Vagina (tissue), 2 donors: ENCODE measurements around the gene BCL7C. TPM values are rescaled to one million over a fixed set of nuclear protein-coding genes. Genes with fewer than 3 reads are reported as not detected.

Source experiments
- DNase-seq, 2 donors: peaks; one replicate each; pipeline ENCODE4 v3.0.0-alpha.2; 2017; ENCODE audit errors: extremely low spot score in 2 of 2
- H3K27ac ChIP-seq: fragments of 200-600 bp; sonication (generic); one replicate; pipeline ENCODE4 v1.5.1; 2019
- H3K27me3 ChIP-seq: fragments of 200-600 bp; sonication (generic); one replicate; pipeline ENCODE4 v1.5.1; 2019
- H3K36me3 ChIP-seq, 2 donors: fragments of 200-600 bp; sonication (generic); one replicate each; pipeline ENCODE4 v1.5.1; 2017 to 2019
- H3K4me1 ChIP-seq: fragments of 200-600 bp; sonication (generic); one replicate; pipeline ENCODE4 v1.5.1; 2019
- H3K4me3 ChIP-seq, 2 donors: fragments of 200-600 bp; sonication (generic); 1 replicate in 1 of 2; 2 replicates in 1 of 2; pipeline ENCODE4 v1.5.1; 2016 to 2019
- H3K9me3 ChIP-seq: fragments of 200-600 bp; sonication (generic); one replicate; pipeline ENCODE4 v1.5.1; 2019
- POLR2A ChIP-seq, 2 donors: fragments of 450-650 bp; IDR thresholded peaks; one replicate each; pipeline ENCODE4 v1.6.1; 2017; ENCODE audit warnings: antibody characterized with exemption in 2 of 2, mild to moderate bottlenecking in 2 of 2, moderate library complexity in 2 of 2
- POLR2AphosphoS5 ChIP-seq, 2 donors: sonication (generic); formaldehyde crosslinking; IDR thresholded peaks; one replicate each; pipeline ENCODE4 v1.9.0; 2017; ENCODE audit warnings: antibody characterized with exemption in 2 of 2, mild to moderate bottlenecking in 2 of 2, low read depth in 1 of 2; ENCODE audit not compliant: insufficient read depth in 1 of 2
- intact Hi-C: fragments of 100-400 bp; cut with DNase I; formaldehyde crosslinking; loops from one replicate; pipeline ENCODE4 v1.15.1; 2023
- total RNA-seq: library from RNA; depleted of rRNA; stranded (reverse); fragments of >200 nt; gene quantifications from one replicate; pipeline ENCODE4 v1.2.3, GENCODE V29; 2016
- TF ChIP-seq, protein P1 (sequence below), 3 experiments: fragments of 450-650 bp in 2 of 3; fragments of 200-600 bp in 1 of 3; sonication (generic) in 1 of 3; IDR thresholded peaks; one replicate each; pipeline ENCODE4 v1.5.1; 2017 to 2019; ENCODE audit warnings: antibody characterized with exemption in 3 of 3, mild to moderate bottlenecking in 2 of 3, moderate library complexity in 2 of 3

BCL7C gene
- total RNA-seq, 1 donor from 2014 or later, result 38.1 TPM

DNA sequence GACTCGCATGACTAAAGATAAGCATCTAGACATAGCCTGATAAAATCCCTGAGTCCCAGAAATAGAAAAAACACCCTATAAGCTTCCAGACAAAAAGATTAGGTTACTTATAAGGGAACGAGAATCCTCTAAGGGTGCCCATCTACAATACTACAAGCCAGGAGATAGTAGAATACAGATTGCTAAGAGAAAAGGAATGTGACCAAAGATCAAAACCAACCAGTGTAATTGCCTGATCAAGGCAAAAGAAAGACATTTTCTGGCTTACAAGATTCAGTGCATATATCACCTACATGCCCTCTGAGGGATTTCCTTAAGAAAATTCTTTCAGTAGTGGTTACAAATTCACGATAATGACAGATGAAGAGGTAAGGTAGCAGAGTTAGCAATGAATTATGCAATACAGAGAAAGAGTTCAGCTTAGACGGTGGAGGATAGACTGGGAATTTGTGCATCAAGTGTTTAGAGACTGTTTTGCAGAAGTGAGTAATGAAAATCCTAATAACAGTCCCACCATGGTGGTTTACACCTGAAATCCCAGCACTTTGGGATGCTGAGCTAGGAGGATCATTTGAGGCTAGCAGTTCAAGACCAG, 35.0 kb downstream of the BCL7C start:
- TF ChIP-seq POLR2A (IDR thresholded peaks at IDR 0.05) (no peak), POLR2AphosphoS5 (IDR thresholded peaks at IDR 0.05; ENCODE audit: insufficient read depth in 1 of 2, low read depth in 1 of 2) (no peak)
- TF ChIP-seq, protein P1, sequence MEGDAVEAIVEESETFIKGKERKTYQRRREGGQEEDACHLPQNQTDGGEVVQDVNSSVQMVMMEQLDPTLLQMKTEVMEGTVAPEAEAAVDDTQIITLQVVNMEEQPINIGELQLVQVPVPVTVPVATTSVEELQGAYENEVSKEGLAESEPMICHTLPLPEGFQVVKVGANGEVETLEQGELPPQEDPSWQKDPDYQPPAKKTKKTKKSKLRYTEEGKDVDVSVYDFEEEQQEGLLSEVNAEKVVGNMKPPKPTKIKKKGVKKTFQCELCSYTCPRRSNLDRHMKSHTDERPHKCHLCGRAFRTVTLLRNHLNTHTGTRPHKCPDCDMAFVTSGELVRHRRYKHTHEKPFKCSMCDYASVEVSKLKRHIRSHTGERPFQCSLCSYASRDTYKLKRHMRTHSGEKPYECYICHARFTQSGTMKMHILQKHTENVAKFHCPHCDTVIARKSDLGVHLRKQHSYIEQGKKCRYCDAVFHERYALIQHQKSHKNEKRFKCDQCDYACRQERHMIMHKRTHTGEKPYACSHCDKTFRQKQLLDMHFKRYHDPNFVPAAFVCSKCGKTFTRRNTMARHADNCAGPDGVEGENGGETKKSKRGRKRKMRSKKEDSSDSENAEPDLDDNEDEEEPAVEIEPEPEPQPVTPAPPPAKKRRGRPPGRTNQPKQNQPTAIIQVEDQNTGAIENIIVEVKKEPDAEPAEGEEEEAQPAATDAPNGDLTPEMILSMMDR (IDR thresholded peaks at IDR 0.05), result no peak

DNA sequence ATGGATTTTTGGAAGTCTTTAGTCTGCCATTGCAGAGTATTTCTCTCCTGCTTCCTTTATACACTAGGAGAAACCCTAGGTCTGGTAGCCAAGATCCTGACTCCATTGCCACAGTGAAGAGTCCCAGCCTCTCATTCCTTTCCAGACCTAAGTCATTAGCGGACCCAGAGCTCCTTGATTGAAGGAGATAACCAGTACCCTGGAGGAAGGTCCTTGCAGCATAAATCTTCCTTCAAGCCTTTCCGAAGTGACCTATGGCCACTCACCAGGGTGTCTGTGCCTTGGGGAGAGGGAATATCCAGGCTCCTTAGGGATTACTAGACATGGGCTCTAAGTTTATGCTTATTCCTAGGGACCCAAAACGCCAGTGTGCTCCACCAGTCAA, 35.8 kb downstream of the BCL7C start:
- no peak overlapping the region for H3K27ac ChIP-seq
- DNase-seq, result no peak
- no peaks in the 10 kb centered on the region for H3K27me3 ChIP-seq
- no peaks in the 10 kb centered on the region for H3K4me1 ChIP-seq
- H3K4me3 ChIP-seq, result no peak overlapping the region
- no peaks in the 10 kb centered on the region for H3K36me3 ChIP-seq
- intact Hi-C loops, result no loop called here
- no peaks in the 10 kb centered on the region for H3K9me3 ChIP-seq
- no peak for TF ChIP-seq POLR2A (IDR thresholded peaks at IDR 0.05)
- TF ChIP-seq, protein P1 (IDR thresholded peaks at IDR 0.05), result no peak
- TF ChIP-seq POLR2AphosphoS5 (IDR thresholded peaks at IDR 0.05; ENCODE audit: insufficient read depth in 1 of 2, low read depth in 1 of 2), result no peak

More for the DNA sequence above, 35.0 kb downstream of the BCL7C start:
- Histone ChIP-seq H3K4me1 (no peaks in the 10 kb centered on the region), H3K36me3 (no peaks in the 10 kb centered on the region), H3K9me3 (no peaks in the 10 kb centered on the region), H3K27me3 (no peaks in the 10 kb centered on the region), H3K4me3 (no peak overlapping the region), H3K27ac (no peak overlapping the region)
- no peak for DNase-seq
- intact Hi-C loops, result no loop called here

DNA sequence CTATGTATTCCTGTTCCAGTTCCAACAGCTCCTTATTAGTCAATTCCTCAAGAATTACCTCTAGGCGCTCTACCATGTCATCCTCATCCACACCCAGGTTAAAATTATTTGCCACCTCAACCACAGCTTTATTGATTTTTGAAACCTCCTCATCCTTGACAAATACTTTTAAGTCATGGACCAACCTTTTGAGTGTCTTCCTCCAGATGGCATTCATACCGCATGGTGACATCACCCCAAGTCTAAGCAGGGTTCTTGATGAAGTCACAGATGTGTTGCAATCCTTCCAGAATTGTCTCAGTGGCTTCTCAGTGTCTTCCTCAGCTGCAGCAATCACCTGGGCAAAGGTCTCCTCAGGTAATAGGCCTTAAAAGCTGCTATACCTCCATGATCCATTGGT, 40.1 kb downstream of the BCL7C start:
- TF ChIP-seq, protein P1 (IDR thresholded peaks at IDR 0.05), result no peak
- TF ChIP-seq POLR2AphosphoS5 (IDR thresholded peaks at IDR 0.05; ENCODE audit: insufficient read depth in 1 of 2, low read depth in 1 of 2) (no peak), POLR2A (IDR thresholded peaks at IDR 0.05) (no peak)
- Histone ChIP-seq H3K27me3 (no peaks in the 10 kb centered on the region), H3K4me3 (no peak overlapping the region), H3K36me3 (no peaks in the 10 kb centered on the region), H3K4me1 (no peaks in the 10 kb centered on the region), H3K9me3 (no peaks in the 10 kb centered on the region), H3K27ac (no peak overlapping the region)
- DNase-seq, result no peak
- intact Hi-C loops, result no loop called here

DNA sequence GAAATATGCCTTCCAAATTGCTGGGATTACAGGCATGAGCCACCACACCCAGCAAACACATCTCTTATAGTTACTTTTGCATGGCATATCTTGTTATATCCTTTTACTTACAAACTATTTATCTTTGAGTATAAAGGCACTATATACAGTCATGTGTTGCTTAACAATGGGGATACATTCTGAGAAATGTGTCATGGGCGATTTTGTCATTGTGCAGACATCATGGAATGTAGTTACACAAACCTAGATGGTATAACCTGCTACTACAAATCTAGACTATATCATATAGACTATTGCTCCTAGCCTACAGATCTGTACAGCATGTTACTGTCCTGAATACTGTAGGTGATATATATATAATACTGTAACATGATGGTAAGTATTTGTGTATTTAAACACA, 43.6 kb downstream of the BCL7C start:
- H3K36me3 ChIP-seq, result no peaks in the 10 kb centered on the region
- H3K4me3 ChIP-seq, result no peak overlapping the region
- peaks cover 5% of the 10 kb centered on the region for H3K4me1 ChIP-seq
- no peak overlapping the region for H3K27ac ChIP-seq
- H3K9me3 ChIP-seq, result no peaks in the 10 kb centered on the region
- DNase-seq, result no peak
- no peaks in the 10 kb centered on the region for H3K27me3 ChIP-seq
- intact Hi-C loops, result no loop called here
- TF ChIP-seq POLR2A (IDR thresholded peaks at IDR 0.05) (no peak), POLR2AphosphoS5 (IDR thresholded peaks at IDR 0.05; ENCODE audit: insufficient read depth in 1 of 2, low read depth in 1 of 2) (no peak)
- TF ChIP-seq, protein P1 (IDR thresholded peaks at IDR 0.05), result no peak

DNA sequence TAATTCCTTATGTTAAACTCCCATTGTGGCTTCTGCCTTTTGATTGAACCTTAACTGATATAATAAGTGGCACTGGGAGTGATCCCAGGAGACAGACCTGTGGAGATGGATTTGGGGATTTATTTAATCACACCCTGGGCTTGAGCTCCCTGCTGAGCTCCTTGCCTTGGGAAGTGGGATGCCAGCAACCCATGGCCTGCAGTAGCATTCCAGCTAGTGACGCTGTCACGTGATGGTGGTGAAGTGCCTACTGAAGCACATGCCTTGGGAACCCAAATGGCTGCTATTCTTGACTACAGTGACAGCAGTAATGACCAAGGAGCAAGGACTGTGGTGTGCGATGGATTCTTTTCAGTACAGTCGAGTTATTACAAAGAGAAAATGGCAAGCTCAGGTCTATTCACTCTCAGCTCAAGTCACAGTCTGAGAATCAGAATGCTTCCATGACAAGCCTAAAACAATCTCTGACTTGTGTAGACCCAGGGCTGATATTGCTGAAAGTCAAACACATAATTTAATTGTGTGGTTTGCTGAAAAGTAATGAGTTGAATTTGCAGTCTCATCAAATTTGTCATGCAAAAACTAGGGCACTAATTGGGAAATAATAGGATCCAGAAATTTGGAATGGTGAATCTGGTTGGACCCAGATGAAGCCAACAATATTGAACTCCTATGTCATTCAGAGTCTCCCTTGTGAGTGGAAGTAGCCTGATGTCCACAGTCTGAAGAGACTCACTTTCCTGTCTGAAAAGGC, 47.1 kb downstream of the BCL7C start:
- intact Hi-C loops, result no loop called here
- no peaks in the 10 kb centered on the region for H3K9me3 ChIP-seq
- TF ChIP-seq POLR2AphosphoS5 (IDR thresholded peaks at IDR 0.05; ENCODE audit: insufficient read depth in 1 of 2, low read depth in 1 of 2), result no peak
- TF ChIP-seq, protein P1 (IDR thresholded peaks at IDR 0.05), result no peak
- TF ChIP-seq POLR2A (IDR thresholded peaks at IDR 0.05), result no peak
- H3K27ac ChIP-seq, result no peak overlapping the region
- H3K4me1 ChIP-seq, result peaks cover 11% of the 10 kb centered on the region
- no peak for DNase-seq
- no peaks in the 10 kb centered on the region for H3K27me3 ChIP-seq
- no peak overlapping the region for H3K4me3 ChIP-seq
- H3K36me3 ChIP-seq, result no peaks in the 10 kb centered on the region
